ENCODE results near the gene MGARP. TPM values are rescaled to one million over a fixed set of nuclear protein-coding genes. Genes with fewer than 3 reads are reported as not detected.

The MGARP gene
- total and polyA plus RNA-seq, 2 of the 4 experiments (the other 2 are of a cell fraction), result 34.7 to 35.0 TPM

DNA sequence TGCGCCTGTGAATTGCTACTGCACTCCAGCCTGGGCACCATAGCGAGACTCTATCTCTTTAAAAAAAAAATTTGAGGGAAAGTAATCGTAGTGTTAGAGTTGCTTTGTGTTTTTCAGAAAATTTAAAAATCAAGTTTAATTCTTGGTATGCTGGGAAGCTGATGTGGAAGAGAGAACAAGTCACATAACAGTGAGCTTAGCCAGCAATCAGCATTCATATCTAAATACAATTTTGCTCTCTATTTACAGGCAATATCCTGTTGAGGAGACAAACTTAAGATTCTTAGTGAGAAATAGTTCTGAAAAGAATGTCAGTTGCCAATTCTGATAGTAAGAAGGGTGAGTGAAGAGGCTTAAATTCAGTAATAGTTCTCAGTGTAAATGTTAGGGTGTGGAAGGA, 31.9 kb upstream of the MGARP start:
- Histone ChIP-seq H4K8ac (ENCODE audit: low read depth in 2 of 2, low read length in 2 of 2) (no peak overlapping the region), H2AK9ac (replicated peaks; ENCODE audit: low read depth, low read length, poor library complexity) (no peak overlapping the region), H3K4me3 (ENCODE audit: insufficient read depth, low read depth, low read length) (no peak overlapping the region), H3K56ac (ENCODE audit: extremely low read depth, insufficient read depth, low read length) (no peak overlapping the region), H3K18ac (ENCODE audit: low read depth, low read length) (no peak overlapping the region), H3K4me1 (ENCODE audit: control insufficient read depth, insufficient read depth, low read length) (peaks cover 3% of the 10 kb centered on the region; the same call in 1 of the 2 replicates), H4K91ac (ENCODE audit: insufficient read depth, low read depth, low read length) (no peak overlapping the region), H3K27ac (ENCODE audit: insufficient read depth, low read length) (no peak overlapping the region), H3K23ac (ENCODE audit: low read depth, low read length) (no peak overlapping the region), H3K9me1 (ENCODE audit: insufficient read depth, low read length) (0 out of 2 replicates have a peak, but pooled peaks cover 2% of the 10 kb centered on the region), H3K9me3 (ENCODE audit: control insufficient read depth, insufficient read depth, low read length) (no peaks in the 10 kb centered on the region), H3K14ac (replicated peaks; ENCODE audit: low read depth, low read length) (no peak overlapping the region), H2AK5ac (ENCODE audit: low read depth, low read length) (no peak overlapping the region), H4K5ac (ENCODE audit: low read depth, low read length) (no peak overlapping the region), H2BK20ac (ENCODE audit: low read depth, low read length) (no peak overlapping the region), H3K4me2 (ENCODE audit: low read depth, low read length) (peak overlapping the region; percentile 8; the same call in 1 of the 2 replicates), H4K20me1 (ENCODE audit: insufficient read depth, low read length) (peaks cover 75% of the 10 kb centered on the region), H3K36me3 (ENCODE audit: control insufficient read depth, insufficient read depth, low read length) (peaks cover 3% of the 10 kb centered on the region; the same call in 1 of the 2 replicates), H2BK15ac (ENCODE audit: low read depth, low read length) (no peak overlapping the region), H2BK120ac (ENCODE audit: low read depth, low read length) (no peak overlapping the region), H2BK5ac (ENCODE audit: low read depth, low read length, poor library complexity, severe bottlenecking) (no peak overlapping the region), H3K4ac (ENCODE audit: low read depth, low read length) (no peak overlapping the region), H3K27me3 (ENCODE audit: control insufficient read depth, insufficient read depth, low read length) (no peaks in the 10 kb centered on the region), H3K79me1 (ENCODE audit: low read depth in 1 of 2, low read length in 2 of 2) (peaks cover 0 to 29% of the 10 kb centered on the region in 2 experiments; a peak in 2 of 4 replicates), H3K9ac (ENCODE audit: low read depth, low read length) (no peak overlapping the region), H2AFZ (replicated peaks; ENCODE audit: low read length, poor library complexity) (no peak overlapping the region)
- WGBS, 2 experiments (ENCODE audit: extremely low coverage in 2 of 2, insufficient read length in 1 of 2), result no CpG with 5 or more reads among the region's 3 CpGs
- in situ Hi-C loops (cut with MboI; ENCODE audit: low sequenced_read_pairs), result no loop called here
- intact Hi-C loops (cut with micrococcal nuclease), result no loop called here
- CTCF ChIA-PET, result interaction anchor here (0.7 kb wide), 1 partner anchor 66 kb away, joined by 3 read pairs; no protein-coding TSS in a partner anchor
- POLR2A ChIA-PET (ENCODE audit: unreplicated experiment), result interaction anchor here (1.2 kb wide), 1 partner anchor 11 kb away, joined by 3 read pairs; the partner anchor contains the start of gene NAA15
- dilution Hi-C loops (cut with HindIII; ENCODE audit: low sequenced_read_pairs, unreplicated experiment), result no loop called here
- ATAC-seq (ENCODE audit: low read depth), result peak; percentile 61
- no peak for TF ChIP-seq MAZ (IDR thresholded peaks at IDR 0.05; ENCODE audit: borderline replicate concordance, low read depth, low read length)
- TF ChIP-seq NFE2L2 (IDR thresholded peaks at IDR 0.05; ENCODE audit: low read depth, low read length), result no peak
- no peak for TF ChIP-seq CHD1 (IDR thresholded peaks at IDR 0.05; ENCODE audit: low read depth, low read length)
- DNase-seq, result no peak
- no TSS peak for BruUV-seq (replicated peaks)

Data from IMR-90 (cell line).